CD14-positive monocyte (primary cell): Measurements from ENCODE around the gene ADH6. TPM values are rescaled to one million over a fixed set of nuclear protein-coding genes. Genes with fewer than 3 reads are reported as not detected.

Experiments
- DNase-seq, 3 donors: peaks; one replicate each; pipeline ENCODE4 v3.0.0-alpha.2; 2011 to 2022
- H2AFZ ChIP-seq: 2 replicates; pipeline ENCODE4 v1.6.0; 2012; ENCODE audit warnings: mild to moderate bottlenecking, low read depth, low read length, inconsistent platforms; ENCODE audit not compliant: insufficient read depth, poor library complexity, severe bottlenecking
- H3K27ac ChIP-seq, 2 donors: 1 replicate in 1 of 2; 2 replicates in 1 of 2; pipeline ENCODE4 v1.5.1; 2012 to 2013; ENCODE audit warnings: low read length in 2 of 2, control low read depth in 1 of 2, inconsistent platforms in 1 of 2, low read depth in 1 of 2, mild to moderate bottlenecking in 1 of 2
- H3K27me3 ChIP-seq, 2 donors: one replicate each; pipeline versions ENCODE4 v1.6.0 to v1.6.1; 2011 to 2013; ENCODE audit warnings: low read length in 2 of 2; ENCODE audit not compliant: control insufficient read depth in 2 of 2, insufficient read depth in 2 of 2
- H3K36me3 ChIP-seq, 2 donors: replicated peaks in 1 of 2; 1 replicate in 1 of 2; 2 replicates in 1 of 2; pipeline versions ENCODE4 v1.5.1 to v1.6.1; 2012 to 2013; ENCODE audit warnings: low read length in 2 of 2, control low read depth in 1 of 2, inconsistent platforms in 1 of 2, mild to moderate bottlenecking in 1 of 2; ENCODE audit not compliant: insufficient read depth in 2 of 2, control insufficient read depth in 1 of 2
- H3K4me1 ChIP-seq, 2 donors: 1 replicate in 1 of 2; 2 replicates in 1 of 2; pipeline versions ENCODE4 v1.5.1 to v1.6.1; 2012 to 2013; ENCODE audit warnings: low read length in 2 of 2, control low read depth in 1 of 2, inconsistent platforms in 1 of 2, mild to moderate bottlenecking in 1 of 2, moderate library complexity in 1 of 2; ENCODE audit not compliant: insufficient read depth in 2 of 2, control insufficient read depth in 1 of 2
- H3K4me2 ChIP-seq: replicated peaks from 2 replicates; pipeline ENCODE3; 2012; ENCODE audit warnings: low read length, moderate library complexity, mild to moderate bottlenecking; ENCODE audit not compliant: poor library complexity, severe bottlenecking; ENCODE audit errors: extremely low read depth
- H3K4me3 ChIP-seq, 3 experiments: fragments of 200-600 bp in 1 of 3; sonication (generic) in 1 of 3; replicated peaks in 1 of 3; 1 replicate in 2 of 3; 2 replicates in 1 of 3; pipeline ENCODE4 v1.5.1; 2011 to 2013; ENCODE audit warnings: low read length in 3 of 3, mild to moderate bottlenecking in 3 of 3, control low read depth in 2 of 3, low read depth in 2 of 3, inconsistent platforms in 1 of 3, moderate library complexity in 1 of 3
- H3K79me2 ChIP-seq: 2 replicates; pipeline ENCODE4 v1.6.0; 2012; ENCODE audit warnings: mild to moderate bottlenecking, control low read depth, inconsistent platforms, low read length, moderate library complexity; ENCODE audit not compliant: insufficient read depth
- H3K9ac ChIP-seq: 2 replicates; pipeline ENCODE4 v1.6.0; 2017; ENCODE audit warnings: low read length, mild to moderate bottlenecking; ENCODE audit not compliant: insufficient read depth, poor library complexity, severe bottlenecking
- H3K9me3 ChIP-seq, 2 donors: replicated peaks in 1 of 2; 1 replicate in 1 of 2; 2 replicates in 1 of 2; pipeline versions ENCODE4 v1.5.1 to v1.6.1; 2012 to 2013; ENCODE audit warnings: low read length in 2 of 2, control low read depth in 1 of 2; ENCODE audit not compliant: control insufficient read depth in 1 of 2, insufficient read depth in 1 of 2
- H4K20me1 ChIP-seq: 2 replicates; pipeline ENCODE4 v1.6.0; 2012; ENCODE audit warnings: mild to moderate bottlenecking, low read length, control low read depth, moderate library complexity; ENCODE audit not compliant: insufficient read depth
- H3K27ac Mint-ChIP-seq, 7 donors: one replicate each; pipeline ENCODE4 v1.8.0; 2020; ENCODE audit warnings: mild to moderate bottlenecking in 7 of 7, mixed read lengths in 7 of 7, moderate library complexity in 6 of 7, inconsistent platforms in 2 of 7
- H3K27me3 Mint-ChIP-seq, 3 donors: one replicate each; pipeline ENCODE4 v1.8.0; 2021 to 2022; ENCODE audit warnings: low read depth in 3 of 3, mild to moderate bottlenecking in 3 of 3, mixed read lengths in 3 of 3, moderate library complexity in 3 of 3, inconsistent platforms in 1 of 3
- H3K36me3 Mint-ChIP-seq, 2 donors: one replicate each; pipeline ENCODE4 v1.8.0; 2020; ENCODE audit warnings: mixed read lengths in 2 of 2, inconsistent platforms in 1 of 2, mild to moderate bottlenecking in 1 of 2
- H3K4me1 Mint-ChIP-seq: one replicate; pipeline ENCODE4 v1.8.0; 2020; ENCODE audit warnings: mild to moderate bottlenecking, mixed read lengths
- H3K4me3 Mint-ChIP-seq, 2 donors: one replicate each; pipeline ENCODE4 v1.8.0; 2020; ENCODE audit warnings: mild to moderate bottlenecking in 2 of 2, mixed read lengths in 2 of 2, moderate library complexity in 1 of 2
- H3K9me3 Mint-ChIP-seq, 7 donors: one replicate each; pipeline ENCODE4 v1.8.0; 2020 to 2022; ENCODE audit warnings: mixed read lengths in 7 of 7, mild to moderate bottlenecking in 6 of 7, moderate library complexity in 6 of 7, inconsistent platforms in 2 of 7
- WGBS: methylation state at CpG from one replicate; pipeline ENCODE4 v1.1.5; 2013; ENCODE audit warnings: missing lambda C conversion rate; ENCODE audit not compliant: insufficient coverage; 5-methylcytosine and 5-hydroxymethylcytosine counted together
- intact Hi-C, 2 donors: fragments of 100-400 bp; cut with micrococcal nuclease; formaldehyde crosslinking; loops; one replicate each; pipeline versions ENCODE4 v1.15.0 to v1.15.1; 2023
- polyA plus RNA-seq, 3 donors: library from polyadenylated mRNA; depleted of rRNA in 1 of 3; unstranded in 2 of 3; stranded (reverse) in 1 of 3; fragments of 300-500 nt in 2 of 3; fragments of >200 nt in 1 of 3; fragmentation: Illumina TruSeq in 2 of 3; gene quantifications; 1 replicate in 2 of 3; 2 replicates in 1 of 3; pipeline ENCODE4 v1.2.3, GENCODE V29; 2012 to 2021
- TF ChIP-seq, protein P1 (sequence below): fragments of 200-600 bp; IDR thresholded peaks from one replicate; pipeline ENCODE4 v1.8.0; 2022; ENCODE audit warnings: antibody characterized with exemption, mild to moderate bottlenecking

ADH6 gene
- polyA plus RNA-seq, 3 donors: not detected

DNA sequence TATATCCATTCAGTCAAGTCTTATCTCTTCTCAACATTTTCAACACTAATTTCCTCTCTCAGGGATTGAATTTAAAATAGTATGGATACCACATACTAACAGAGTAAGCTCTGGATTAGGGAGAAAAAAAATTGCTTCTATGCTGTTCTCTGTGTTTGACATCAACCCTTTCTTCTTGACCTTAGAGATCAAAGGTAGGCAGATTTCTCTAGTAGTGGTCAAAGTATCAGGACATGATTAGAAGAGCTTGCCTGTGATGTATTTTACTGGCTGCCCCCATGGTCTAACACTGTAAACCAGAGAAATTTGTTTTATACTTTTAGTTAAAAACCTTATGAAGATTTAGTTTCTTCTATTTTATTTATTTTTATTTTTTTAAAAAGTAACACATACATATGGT, 8.3 kb downstream of the ADH6 start:
- no peak overlapping the region for H3K4me3 Mint-ChIP-seq
- intact Hi-C loops: no loop called here
- H3K36me3 Mint-ChIP-seq: no peaks in the 10 kb centered on the region
- peaks cover 0 to 6% (median 2%) of the 10 kb centered on the region in 7 donors for H3K9me3 Mint-ChIP-seq
- no peaks in the 10 kb centered on the region for H3K4me1 ChIP-seq
- no peaks in the 10 kb centered on the region for H3K27me3 ChIP-seq
- no peak for DNase-seq
- no peak overlapping the region for H3K27ac ChIP-seq
- no peaks in the 10 kb centered on the region for H3K36me3 ChIP-seq
- no peak overlapping the region for H3K4me3 ChIP-seq
- H4K20me1 ChIP-seq: no peaks in the 10 kb centered on the region
- H3K9me3 ChIP-seq: peaks cover 0 to 4% of the 10 kb centered on the region in 2 donors
- H3K4me2 ChIP-seq: no peak overlapping the region
- H3K79me2 ChIP-seq: no peaks in the 10 kb centered on the region
- H3K9ac ChIP-seq: no peak overlapping the region
- no peak overlapping the region for H3K27ac Mint-ChIP-seq
- H3K4me1 Mint-ChIP-seq: no peaks in the 10 kb centered on the region
- TF ChIP-seq, protein P1, sequence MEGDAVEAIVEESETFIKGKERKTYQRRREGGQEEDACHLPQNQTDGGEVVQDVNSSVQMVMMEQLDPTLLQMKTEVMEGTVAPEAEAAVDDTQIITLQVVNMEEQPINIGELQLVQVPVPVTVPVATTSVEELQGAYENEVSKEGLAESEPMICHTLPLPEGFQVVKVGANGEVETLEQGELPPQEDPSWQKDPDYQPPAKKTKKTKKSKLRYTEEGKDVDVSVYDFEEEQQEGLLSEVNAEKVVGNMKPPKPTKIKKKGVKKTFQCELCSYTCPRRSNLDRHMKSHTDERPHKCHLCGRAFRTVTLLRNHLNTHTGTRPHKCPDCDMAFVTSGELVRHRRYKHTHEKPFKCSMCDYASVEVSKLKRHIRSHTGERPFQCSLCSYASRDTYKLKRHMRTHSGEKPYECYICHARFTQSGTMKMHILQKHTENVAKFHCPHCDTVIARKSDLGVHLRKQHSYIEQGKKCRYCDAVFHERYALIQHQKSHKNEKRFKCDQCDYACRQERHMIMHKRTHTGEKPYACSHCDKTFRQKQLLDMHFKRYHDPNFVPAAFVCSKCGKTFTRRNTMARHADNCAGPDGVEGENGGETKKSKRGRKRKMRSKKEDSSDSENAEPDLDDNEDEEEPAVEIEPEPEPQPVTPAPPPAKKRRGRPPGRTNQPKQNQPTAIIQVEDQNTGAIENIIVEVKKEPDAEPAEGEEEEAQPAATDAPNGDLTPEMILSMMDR: no peak
- no peaks in the 10 kb centered on the region for H3K27me3 Mint-ChIP-seq
- no peak overlapping the region for H2AFZ ChIP-seq

DNA sequence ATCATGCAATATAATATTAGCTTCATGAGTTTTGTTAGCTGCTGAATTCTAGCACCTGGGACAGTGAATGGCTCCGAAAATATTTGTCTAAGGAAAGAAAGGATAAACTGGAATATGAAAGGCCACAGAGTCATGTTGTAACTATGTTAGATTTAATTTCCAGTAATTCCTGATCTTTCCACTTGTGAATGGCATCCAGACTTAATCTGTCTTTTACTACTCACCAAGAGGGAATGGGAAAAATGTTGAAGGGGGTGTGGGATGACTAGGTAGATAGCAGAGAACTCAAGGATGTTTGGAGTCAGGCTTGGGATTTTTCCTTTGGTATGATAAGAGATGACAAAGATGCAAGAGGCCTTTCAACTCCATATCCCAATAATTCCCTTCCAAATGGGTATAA, 9.4 kb downstream of the ADH6 start:
- H3K9me3 ChIP-seq: peaks cover 0 to 4% of the 10 kb centered on the region in 2 donors
- DNase-seq: no peak
- intact Hi-C loops: no loop called here
- no peak overlapping the region for H2AFZ ChIP-seq
- no peaks in the 10 kb centered on the region for H3K27me3 ChIP-seq
- Mint-ChIP-seq H3K36me3 (no peaks in the 10 kb centered on the region), H3K4me1 (no peaks in the 10 kb centered on the region), H3K4me3 (no peak overlapping the region), H3K27ac (no peak overlapping the region), H3K27me3 (no peaks in the 10 kb centered on the region), H3K9me3 (peaks cover 0 to 6% (median 2%) of the 10 kb centered on the region in 7 donors)
- H3K27ac ChIP-seq: no peak overlapping the region
- no CpG with 5 or more reads among the region's 1 CpG for WGBS
- H3K9ac ChIP-seq: no peak overlapping the region
- TF ChIP-seq, protein P1: no peak
- no peak overlapping the region for H3K4me2 ChIP-seq
- H3K4me3 ChIP-seq: no peak overlapping the region
- no peaks in the 10 kb centered on the region for H4K20me1 ChIP-seq
- H3K4me1 ChIP-seq: no peaks in the 10 kb centered on the region
- H3K36me3 ChIP-seq: no peaks in the 10 kb centered on the region
- no peaks in the 10 kb centered on the region for H3K79me2 ChIP-seq
